Measurements from ENCODE around the gene ITGA2B. TPM values are rescaled to one million over a fixed set of nuclear protein-coding genes. Genes with fewer than 3 reads are reported as not detected.
A peak's percentile ranks its signal among the peaks of the same experiment; 100 is the strongest.

The ITGA2B gene
- total and polyA plus RNA-seq, 2 of the 13 experiments (the other 11 are each of a cell fraction or from before 2014, with no cell fraction given) = 0.38 to 1.1 TPM

DNA sequence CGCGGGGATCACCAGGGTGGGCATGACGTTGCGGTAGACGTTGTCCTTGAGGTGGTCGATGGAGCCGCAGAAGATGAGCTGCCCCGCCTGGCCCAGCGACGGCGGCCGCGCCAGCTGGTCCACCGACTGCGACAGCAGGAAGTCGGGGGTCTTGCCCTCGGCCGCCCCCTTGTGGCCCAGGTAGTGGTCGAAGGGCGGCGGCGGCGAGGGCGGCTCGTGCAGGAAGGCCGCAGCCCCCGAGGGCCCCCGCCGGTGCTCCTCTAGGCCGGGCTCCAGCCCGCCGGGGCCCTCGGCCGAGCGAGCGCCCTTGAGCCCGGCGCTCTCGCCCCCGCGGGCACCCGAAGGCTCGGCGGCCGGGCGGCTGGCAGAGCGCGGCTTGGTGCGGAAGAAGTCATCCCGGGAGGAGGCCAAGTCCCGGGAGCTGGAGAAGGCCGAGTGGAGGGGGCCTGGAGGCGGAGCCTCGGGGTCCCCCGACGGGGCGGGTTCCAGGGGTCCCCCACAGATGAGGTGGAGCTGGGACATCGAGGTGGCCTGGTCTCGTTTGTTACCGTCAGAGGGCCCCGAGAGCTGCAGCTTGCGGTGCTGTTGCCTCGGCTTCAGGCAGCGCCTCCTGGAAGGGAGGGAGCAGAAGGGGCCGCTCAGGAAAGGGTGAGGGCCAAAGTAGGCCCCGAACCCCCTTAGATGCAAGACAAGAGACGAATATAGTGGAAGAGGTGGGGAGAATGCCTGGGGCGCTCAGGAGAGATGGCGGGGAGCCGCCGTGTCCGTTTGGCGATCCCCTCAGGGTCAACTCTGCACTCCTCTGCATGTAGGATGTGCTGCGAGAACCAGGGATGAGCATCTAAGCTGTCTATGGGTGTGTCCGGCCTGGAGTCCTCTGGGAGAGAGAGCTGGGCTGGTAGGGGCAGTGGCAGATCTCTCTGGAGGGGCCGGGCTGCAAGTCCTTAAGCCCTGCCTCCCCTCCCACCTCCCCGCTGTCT lies 34.6 kb downstream of the ITGA2B start (continued):
- TF ChIP-seq, protein P1, sequence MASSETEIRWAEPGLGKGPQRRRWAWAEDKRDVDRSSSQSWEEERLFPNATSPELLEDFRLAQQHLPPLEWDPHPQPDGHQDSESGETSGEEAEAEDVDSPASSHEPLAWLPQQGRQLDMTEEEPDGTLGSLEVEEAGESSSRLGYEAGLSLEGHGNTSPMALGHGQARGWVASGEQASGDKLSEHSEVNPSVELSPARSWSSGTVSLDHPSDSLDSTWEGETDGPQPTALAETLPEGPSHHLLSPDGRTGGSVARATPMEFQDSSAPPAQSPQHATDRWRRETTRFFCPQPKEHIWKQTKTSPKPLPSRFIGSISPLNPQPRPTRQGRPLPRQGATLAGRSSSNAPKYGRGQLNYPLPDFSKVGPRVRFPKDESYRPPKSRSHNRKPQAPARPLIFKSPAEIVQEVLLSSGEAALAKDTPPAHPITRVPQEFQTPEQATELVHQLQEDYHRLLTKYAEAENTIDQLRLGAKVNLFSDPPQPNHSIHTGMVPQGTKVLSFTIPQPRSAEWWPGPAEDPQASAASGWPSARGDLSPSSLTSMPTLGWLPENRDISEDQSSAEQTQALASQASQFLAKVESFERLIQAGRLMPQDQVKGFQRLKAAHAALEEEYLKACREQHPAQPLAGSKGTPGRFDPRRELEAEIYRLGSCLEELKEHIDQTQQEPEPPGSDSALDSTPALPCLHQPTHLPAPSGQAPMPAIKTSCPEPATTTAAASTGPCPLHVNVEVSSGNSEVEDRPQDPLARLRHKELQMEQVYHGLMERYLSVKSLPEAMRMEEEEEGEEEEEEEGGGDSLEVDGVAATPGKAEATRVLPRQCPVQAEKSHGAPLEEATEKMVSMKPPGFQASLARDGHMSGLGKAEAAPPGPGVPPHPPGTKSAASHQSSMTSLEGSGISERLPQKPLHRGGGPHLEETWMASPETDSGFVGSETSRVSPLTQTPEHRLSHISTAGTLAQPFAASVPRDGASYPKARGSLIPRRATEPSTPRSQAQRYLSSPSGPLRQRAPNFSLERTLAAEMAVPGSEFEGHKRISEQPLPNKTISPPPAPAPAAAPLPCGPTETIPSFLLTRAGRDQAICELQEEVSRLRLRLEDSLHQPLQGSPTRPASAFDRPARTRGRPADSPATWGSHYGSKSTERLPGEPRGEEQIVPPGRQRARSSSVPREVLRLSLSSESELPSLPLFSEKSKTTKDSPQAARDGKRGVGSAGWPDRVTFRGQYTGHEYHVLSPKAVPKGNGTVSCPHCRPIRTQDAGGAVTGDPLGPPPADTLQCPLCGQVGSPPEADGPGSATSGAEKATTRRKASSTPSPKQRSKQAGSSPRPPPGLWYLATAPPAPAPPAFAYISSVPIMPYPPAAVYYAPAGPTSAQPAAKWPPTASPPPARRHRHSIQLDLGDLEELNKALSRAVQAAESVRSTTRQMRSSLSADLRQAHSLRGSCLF (CRISPR knock-in tag; IDR thresholded peaks at IDR 0.05; ENCODE audit: borderline replicate concordance) = no peak
- TF ChIP-seq ZNF382 (CRISPR knock-in tag; IDR thresholded peaks at IDR 0.05; ENCODE audit: borderline replicate concordance) (no peak), REPIN1 (CRISPR knock-in tag; IDR thresholded peaks at IDR 0.05; ENCODE audit: borderline replicate concordance, low read depth) (no peak), GLMP (CRISPR knock-in tag; IDR thresholded peaks at IDR 0.05; ENCODE audit: borderline replicate concordance) (no peak), ZNF235 (CRISPR knock-in tag; IDR thresholded peaks at IDR 0.05; ENCODE audit: borderline replicate concordance) (no peak), NCOA2 (CRISPR knock-in tag; IDR thresholded peaks at IDR 0.05) (no peak), ZNF780A (CRISPR knock-in tag; IDR thresholded peaks at IDR 0.05) (no peak), ZNF503 (CRISPR knock-in tag; IDR thresholded peaks at IDR 0.05) (0 out of 2 replicates have a peak, but pooled peaks have one; percentile 21), MNT (IDR thresholded peaks at IDR 0.05) (no peak), ZNF460 (CRISPR knock-in tag; IDR thresholded peaks at IDR 0.05; ENCODE audit: borderline replicate concordance) (no peak), HINFP (CRISPR knock-in tag; IDR thresholded peaks at IDR 0.05; ENCODE audit: low read depth) (no peak; the same call in 1 of the 2 replicates)
- TF ChIP-seq, protein P2, sequence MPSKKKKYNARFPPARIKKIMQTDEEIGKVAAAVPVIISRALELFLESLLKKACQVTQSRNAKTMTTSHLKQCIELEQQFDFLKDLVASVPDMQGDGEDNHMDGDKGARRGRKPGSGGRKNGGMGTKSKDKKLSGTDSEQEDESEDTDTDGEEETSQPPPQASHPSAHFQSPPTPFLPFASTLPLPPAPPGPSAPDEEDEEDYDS (CRISPR knock-in tag; IDR thresholded peaks at IDR 0.05) = no peak
- TF ChIP-seq, protein P3, sequence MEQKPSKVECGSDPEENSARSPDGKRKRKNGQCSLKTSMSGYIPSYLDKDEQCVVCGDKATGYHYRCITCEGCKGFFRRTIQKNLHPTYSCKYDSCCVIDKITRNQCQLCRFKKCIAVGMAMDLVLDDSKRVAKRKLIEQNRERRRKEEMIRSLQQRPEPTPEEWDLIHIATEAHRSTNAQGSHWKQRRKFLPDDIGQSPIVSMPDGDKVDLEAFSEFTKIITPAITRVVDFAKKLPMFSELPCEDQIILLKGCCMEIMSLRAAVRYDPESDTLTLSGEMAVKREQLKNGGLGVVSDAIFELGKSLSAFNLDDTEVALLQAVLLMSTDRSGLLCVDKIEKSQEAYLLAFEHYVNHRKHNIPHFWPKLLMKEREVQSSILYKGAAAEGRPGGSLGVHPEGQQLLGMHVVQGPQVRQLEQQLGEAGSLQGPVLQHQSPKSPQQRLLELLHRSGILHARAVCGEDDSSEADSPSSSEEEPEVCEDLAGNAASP (CRISPR knock-in tag; IDR thresholded peaks at IDR 0.05; ENCODE audit: borderline replicate concordance) = peak; percentile 36; the same call in 1 of the 2 replicates
